BE2C (cell line): ENCODE results near the gene TTLL4.

Experiments
- DNase-seq: peaks from one replicate; pipeline ENCODE4 v3.0.0-alpha.2; 2020
- H3K27me3 ChIP-seq: fragments of 250-450 bp; sonication (Bioruptor Pico); 2 replicates; pipeline ENCODE4 v1.5.1; 2020; ENCODE audit warnings: mild to moderate bottlenecking
- H3K36me3 ChIP-seq: fragments of 250-450 bp; sonication (Bioruptor Pico); 2 replicates; pipeline ENCODE4 v1.5.1; 2020; ENCODE audit warnings: mild to moderate bottlenecking
- H3K4me1 ChIP-seq: fragments of 250-450 bp; sonication (Bioruptor Pico); 2 replicates; pipeline ENCODE4 v1.5.1; 2020
- H3K4me3 ChIP-seq: 2 replicates; pipeline ENCODE4 v1.5.1; 2011; ENCODE audit warnings: low read depth, low read length
- H3K9me3 ChIP-seq: fragments of 250-450 bp; sonication (Bioruptor Pico); 2 replicates; pipeline ENCODE4 v1.5.1; 2020
- CTCF ChIP-seq: IDR thresholded peaks from 2 replicates; pipeline ENCODE4 v1.5.1; 2012; ENCODE audit warnings: mild to moderate bottlenecking, low read depth, low read length

Gene TTLL4

DNA sequence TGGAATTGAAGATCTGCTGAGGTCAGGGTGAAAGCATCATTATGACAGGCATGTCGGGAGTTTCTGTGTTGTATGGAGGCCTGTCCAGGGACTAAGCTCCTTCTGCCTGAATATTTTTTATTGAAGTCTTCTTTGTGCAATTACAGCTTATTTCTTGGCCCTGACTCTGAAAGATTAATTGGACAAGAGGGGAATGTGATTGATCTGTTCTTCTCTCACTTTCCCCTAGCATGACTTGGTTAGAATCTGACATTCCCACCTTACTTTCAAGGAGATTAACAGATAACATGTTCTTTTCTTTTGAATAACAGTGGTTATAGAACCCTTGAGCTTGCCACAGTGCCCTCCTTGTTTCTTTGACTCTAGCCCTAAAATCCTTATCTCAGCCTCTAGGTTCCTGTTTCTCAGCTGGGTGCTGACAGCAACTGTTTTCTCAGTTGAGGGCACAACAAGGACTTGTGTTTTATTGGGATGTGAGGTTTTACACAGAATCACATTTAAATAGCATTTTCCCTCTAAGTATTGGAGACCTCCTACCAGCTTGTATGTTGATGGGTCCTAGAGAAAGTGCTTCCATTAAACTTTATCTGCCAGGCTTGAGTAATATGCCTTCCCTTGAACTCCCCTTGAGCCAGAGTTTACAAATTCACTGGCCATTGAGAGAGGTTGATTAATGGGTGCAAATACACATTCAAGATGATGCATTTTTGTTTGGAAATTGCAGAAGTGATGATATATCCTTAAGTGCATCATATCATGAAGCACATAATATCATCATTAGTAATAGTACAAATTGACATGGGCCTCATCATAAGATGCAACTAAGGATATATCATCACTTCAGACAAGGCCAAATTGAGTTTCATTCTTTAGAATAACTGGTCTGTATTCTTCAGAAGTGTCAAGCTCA is 12.5 kb downstream of the TTLL4 start:
- H3K36me3 ChIP-seq, result no peaks in the 10 kb centered on the region; the same call in 1 of the 2 replicates
- no peak for TF ChIP-seq CTCF
- no peaks in the 10 kb centered on the region for H3K9me3 ChIP-seq
- DNase-seq, result no peak
- no peaks in the 10 kb centered on the region for H3K27me3 ChIP-seq
- no peak overlapping the region for H3K4me3 ChIP-seq
- no peaks in the 10 kb centered on the region for H3K4me1 ChIP-seq

DNA sequence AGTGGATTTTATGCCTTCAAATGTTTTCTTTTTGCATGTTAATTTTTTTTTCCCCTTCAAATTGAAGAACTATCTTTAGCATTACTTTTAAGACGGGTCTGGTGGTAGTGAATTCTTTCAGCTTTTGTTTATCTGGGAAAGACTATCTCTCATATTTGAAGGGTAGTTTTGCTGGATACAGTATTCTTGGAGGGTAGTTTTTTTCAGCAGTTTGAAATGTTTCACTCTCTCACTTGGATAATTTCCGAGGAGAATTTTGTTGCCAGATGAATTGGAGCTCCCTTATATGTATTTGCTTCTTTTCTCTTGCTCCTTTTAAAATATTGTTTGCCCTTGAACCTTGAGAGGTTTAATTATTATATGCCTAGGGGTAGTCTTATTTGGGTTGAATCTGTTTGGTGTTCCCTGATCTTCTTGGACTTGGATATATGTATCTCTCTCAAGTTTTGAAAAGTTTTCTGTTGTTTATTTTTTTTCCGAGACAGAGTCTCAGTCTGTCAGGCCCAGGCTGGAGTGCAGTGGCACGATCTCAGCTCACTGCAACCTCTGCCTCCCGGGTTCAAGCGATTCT is 15.5 kb downstream of the TTLL4 start:
- H3K4me3 ChIP-seq, result no peak overlapping the region
- H3K36me3 ChIP-seq, result no peaks in the 10 kb centered on the region; the same call in 1 of the 2 replicates
- H3K4me1 ChIP-seq, result no peaks in the 10 kb centered on the region

GRCh38 chr2:218727502-218728165 is 17.0 kb downstream of the TTLL4 start:
- Histone ChIP-seq H3K36me3 (no peaks in the 10 kb centered on the region; the same call in 1 of the 2 replicates), H3K9me3 (no peaks in the 10 kb centered on the region), H3K4me3 (no peak overlapping the region), H3K27me3 (no peaks in the 10 kb centered on the region), H3K4me1 (peaks cover 4% of the 10 kb centered on the region; the same call in 1 of the 2 replicates)
- no peak for DNase-seq
- peak; percentile 57 for TF ChIP-seq CTCF

More for the DNA sequence above, 15.5 kb downstream of the TTLL4 start:
- Histone ChIP-seq H3K27me3 (no peaks in the 10 kb centered on the region), H3K9me3 (no peaks in the 10 kb centered on the region)
- DNase-seq, result no peak
- TF ChIP-seq CTCF, result no peak

- DNase-seq, result no peak
- Histone ChIP-seq H3K4me1 (peaks cover 4% of the 10 kb centered on the region; the same call in 1 of the 2 replicates), H3K36me3 (no peaks in the 10 kb centered on the region; the same call in 1 of the 2 replicates), H3K9me3 (no peaks in the 10 kb centered on the region), H3K4me3 (no peak overlapping the region), H3K27me3 (no peaks in the 10 kb centered on the region)
- no peak for TF ChIP-seq CTCF
Measured at GRCh38 chr2:218729640-218730039, 19.0 kb downstream of the TTLL4 start.

DNA sequence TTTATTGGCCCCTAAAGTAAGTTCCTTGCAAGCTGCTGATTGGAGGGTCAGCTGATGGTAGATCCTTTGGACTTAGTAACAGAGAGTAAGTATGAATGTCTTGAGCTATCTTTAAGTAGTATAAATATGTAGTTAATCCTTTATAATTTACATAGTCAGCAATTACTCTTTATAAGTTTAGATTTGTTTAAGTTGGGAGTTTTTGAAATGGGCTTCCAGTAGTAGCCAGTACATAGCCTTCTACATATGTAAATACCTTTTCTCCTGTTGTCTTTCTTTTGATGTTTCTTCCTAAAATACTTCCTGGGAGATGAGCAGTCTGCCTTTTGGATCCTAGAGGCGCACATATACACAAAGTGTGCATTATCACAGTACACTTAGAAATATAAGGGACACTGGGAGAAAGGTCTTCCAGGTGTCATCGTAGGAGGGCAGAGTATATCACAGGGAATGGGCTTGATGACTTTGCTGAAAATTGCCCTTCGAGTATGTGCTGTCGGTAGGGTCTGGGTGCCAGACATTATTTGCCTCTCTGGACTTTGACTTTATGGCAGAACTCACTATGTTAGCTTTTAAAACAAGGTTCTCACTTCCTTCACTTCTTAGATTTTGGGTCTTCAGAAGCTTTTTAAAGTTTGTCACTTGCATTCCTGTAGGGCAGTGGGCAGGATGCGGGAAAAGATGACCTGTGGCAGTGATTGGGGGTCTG is 21.6 kb downstream of the TTLL4 start:
- no peak for TF ChIP-seq CTCF
- Histone ChIP-seq H3K36me3 (no peaks in the 10 kb centered on the region), H3K27me3 (no peaks in the 10 kb centered on the region), H3K4me1 (peaks cover 4% of the 10 kb centered on the region; the same call in 1 of the 2 replicates), H3K9me3 (no peaks in the 10 kb centered on the region), H3K4me3 (no peak overlapping the region)
- no peak for DNase-seq
